HL-60 (cell line): Measurements from ENCODE around the gene SLC22A24.

Experiments used
- DNase-seq, 2 experiments: peaks; one replicate each; pipeline ENCODE4 v3.0.0-alpha.2; 2010 to 2020; ENCODE audit warnings: low read depth in 1 of 2, low spot score in 1 of 2
- H3K27ac ChIP-seq: fragments of 250-450 bp; sonication (Bioruptor Pico); replicated peaks from 2 replicates; pipeline ENCODE4 v1.5.1; 2020; ENCODE audit warnings: mild to moderate bottlenecking, moderate library complexity
- H3K27me3 ChIP-seq: fragments of 250-450 bp; sonication (Bioruptor Pico); 2 replicates; pipeline ENCODE4 v1.5.1; 2021; ENCODE audit warnings: mild to moderate bottlenecking, moderate library complexity; ENCODE audit not compliant: insufficient read depth, poor library complexity, severe bottlenecking
- H3K4me3 ChIP-seq: replicated peaks from 2 replicates; pipeline ENCODE4 v1.5.1; 2011; ENCODE audit warnings: mild to moderate bottlenecking, control low read depth, low read length; ENCODE audit not compliant: insufficient read depth
- GABPA ChIP-seq: IDR thresholded peaks from 2 replicates; pipeline ENCODE4 v1.6.1; 2012; ENCODE audit warnings: low read depth
- POLR2AphosphoS5 ChIP-seq: IDR thresholded peaks from 2 replicates; pipeline ENCODE4 v1.6.1; 2012; ENCODE audit warnings: low read depth
- SPI1 ChIP-seq: IDR thresholded peaks from 2 replicates; pipeline ENCODE4 v1.6.1; 2012; ENCODE audit warnings: low read depth, mild to moderate bottlenecking, borderline replicate concordance
- long read RNA-seq: library from polyadenylated mRNA; unstranded; transcript quantifications from one replicate; pipeline ENCODE4 v2.0.0, GENCODE V29; 2020
- TF ChIP-seq, protein P1 (sequence below): IDR thresholded peaks from one replicate; pipeline ENCODE4 v1.5.1; 2011; ENCODE audit warnings: low read length, control low read depth, inconsistent platforms; ENCODE audit not compliant: insufficient read depth
- TF ChIP-seq, protein P2 (sequence below): IDR thresholded peaks from 2 replicates; pipeline ENCODE4 v1.6.1; 2012; ENCODE audit warnings: low read depth; ENCODE audit not compliant: insufficient replicate concordance

SLC22A24 gene
- long read RNA-seq: 0 reads

DNA sequence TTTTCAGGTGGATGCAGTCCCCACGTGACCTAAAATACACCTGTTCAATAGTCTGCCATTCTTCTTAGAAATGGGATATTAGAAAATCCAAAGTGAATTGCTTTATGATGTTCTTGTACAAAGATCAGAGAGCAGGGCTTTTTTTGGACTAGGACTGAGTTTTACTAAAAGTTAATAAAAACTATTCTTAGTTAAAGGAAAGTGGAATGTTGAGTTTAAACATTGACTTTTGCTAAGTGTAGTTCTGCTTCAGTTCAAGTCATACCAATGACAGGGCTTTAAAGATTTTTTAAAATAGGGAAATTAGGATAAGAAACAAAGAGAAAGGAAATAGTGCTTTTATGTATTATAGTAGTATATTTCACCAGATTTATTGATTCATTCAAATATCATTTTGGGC, at the start of gene SLC22A24:
TSS of gene SLC22A24 (minus strand) at position 101 of the 400 bp plus-strand sequence. CDS start 442 bp downstream, outside the sequence.
- no peak within 1 kb of the TSS for H3K27ac ChIP-seq
- TF ChIP-seq, protein P1, sequence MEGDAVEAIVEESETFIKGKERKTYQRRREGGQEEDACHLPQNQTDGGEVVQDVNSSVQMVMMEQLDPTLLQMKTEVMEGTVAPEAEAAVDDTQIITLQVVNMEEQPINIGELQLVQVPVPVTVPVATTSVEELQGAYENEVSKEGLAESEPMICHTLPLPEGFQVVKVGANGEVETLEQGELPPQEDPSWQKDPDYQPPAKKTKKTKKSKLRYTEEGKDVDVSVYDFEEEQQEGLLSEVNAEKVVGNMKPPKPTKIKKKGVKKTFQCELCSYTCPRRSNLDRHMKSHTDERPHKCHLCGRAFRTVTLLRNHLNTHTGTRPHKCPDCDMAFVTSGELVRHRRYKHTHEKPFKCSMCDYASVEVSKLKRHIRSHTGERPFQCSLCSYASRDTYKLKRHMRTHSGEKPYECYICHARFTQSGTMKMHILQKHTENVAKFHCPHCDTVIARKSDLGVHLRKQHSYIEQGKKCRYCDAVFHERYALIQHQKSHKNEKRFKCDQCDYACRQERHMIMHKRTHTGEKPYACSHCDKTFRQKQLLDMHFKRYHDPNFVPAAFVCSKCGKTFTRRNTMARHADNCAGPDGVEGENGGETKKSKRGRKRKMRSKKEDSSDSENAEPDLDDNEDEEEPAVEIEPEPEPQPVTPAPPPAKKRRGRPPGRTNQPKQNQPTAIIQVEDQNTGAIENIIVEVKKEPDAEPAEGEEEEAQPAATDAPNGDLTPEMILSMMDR: no peak
- TF ChIP-seq SPI1: no peak
- H3K4me3 ChIP-seq: no peak within 1 kb of the TSS
- H3K27me3 ChIP-seq: peaks cover under 1% of the 10 kb centered on the region
- no peak for DNase-seq

DNA sequence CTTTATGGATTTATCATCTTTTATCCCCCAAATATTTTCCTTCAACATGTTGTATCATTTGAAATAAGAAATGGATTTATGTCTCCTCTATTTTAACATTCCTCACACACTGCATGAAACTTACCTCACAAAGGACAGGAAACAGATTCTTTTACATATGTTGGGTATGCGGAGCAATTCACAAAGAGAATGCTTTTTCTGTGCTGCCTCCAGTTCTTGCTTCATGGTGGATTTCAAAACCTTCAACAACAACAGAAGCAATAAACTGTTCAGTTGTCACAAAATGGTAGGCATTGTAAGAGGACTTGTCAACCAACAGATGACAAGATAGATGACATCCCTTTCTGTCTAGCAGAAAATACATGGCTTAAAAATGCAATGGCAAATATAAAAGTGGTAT, 36.5 kb upstream of the SLC22A24 start:
- DNase-seq: no peak
- TF ChIP-seq GABPA (no peak), SPI1 (no peak), POLR2AphosphoS5 (no peak)
- TF ChIP-seq, protein P2, sequence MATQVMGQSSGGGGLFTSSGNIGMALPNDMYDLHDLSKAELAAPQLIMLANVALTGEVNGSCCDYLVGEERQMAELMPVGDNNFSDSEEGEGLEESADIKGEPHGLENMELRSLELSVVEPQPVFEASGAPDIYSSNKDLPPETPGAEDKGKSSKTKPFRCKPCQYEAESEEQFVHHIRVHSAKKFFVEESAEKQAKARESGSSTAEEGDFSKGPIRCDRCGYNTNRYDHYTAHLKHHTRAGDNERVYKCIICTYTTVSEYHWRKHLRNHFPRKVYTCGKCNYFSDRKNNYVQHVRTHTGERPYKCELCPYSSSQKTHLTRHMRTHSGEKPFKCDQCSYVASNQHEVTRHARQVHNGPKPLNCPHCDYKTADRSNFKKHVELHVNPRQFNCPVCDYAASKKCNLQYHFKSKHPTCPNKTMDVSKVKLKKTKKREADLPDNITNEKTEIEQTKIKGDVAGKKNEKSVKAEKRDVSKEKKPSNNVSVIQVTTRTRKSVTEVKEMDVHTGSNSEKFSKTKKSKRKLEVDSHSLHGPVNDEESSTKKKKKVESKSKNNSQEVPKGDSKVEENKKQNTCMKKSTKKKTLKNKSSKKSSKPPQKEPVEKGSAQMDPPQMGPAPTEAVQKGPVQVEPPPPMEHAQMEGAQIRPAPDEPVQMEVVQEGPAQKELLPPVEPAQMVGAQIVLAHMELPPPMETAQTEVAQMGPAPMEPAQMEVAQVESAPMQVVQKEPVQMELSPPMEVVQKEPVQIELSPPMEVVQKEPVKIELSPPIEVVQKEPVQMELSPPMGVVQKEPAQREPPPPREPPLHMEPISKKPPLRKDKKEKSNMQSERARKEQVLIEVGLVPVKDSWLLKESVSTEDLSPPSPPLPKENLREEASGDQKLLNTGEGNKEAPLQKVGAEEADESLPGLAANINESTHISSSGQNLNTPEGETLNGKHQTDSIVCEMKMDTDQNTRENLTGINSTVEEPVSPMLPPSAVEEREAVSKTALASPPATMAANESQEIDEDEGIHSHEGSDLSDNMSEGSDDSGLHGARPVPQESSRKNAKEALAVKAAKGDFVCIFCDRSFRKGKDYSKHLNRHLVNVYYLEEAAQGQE: no peak
- TF ChIP-seq, protein P1: no peak
- no peak overlapping the region for H3K27ac ChIP-seq

GRCh38 chr11:63179432-63180041, 35.5 kb upstream of the SLC22A24 start:
- Histone ChIP-seq H3K27me3 (no peaks in the 10 kb centered on the region), H3K4me3 (no peak overlapping the region), H3K27ac (no peak overlapping the region)
- TF ChIP-seq, protein P2: no peak
- TF ChIP-seq GABPA: no peak
- TF ChIP-seq, protein P1: no peak
- no peak for TF ChIP-seq POLR2AphosphoS5
- no peak for TF ChIP-seq SPI1
- no peak for DNase-seq

More for the DNA sequence above, 36.5 kb upstream of the SLC22A24 start:
- Histone ChIP-seq H3K4me3 (no peak overlapping the region), H3K27me3 (no peaks in the 10 kb centered on the region)

GRCh38 chr11:63177872-63178271, 33.9 kb upstream of the SLC22A24 start:
- no peak for TF ChIP-seq POLR2AphosphoS5
- no peak for TF ChIP-seq GABPA
- TF ChIP-seq, protein P2: no peak
- TF ChIP-seq, protein P1: no peak
- TF ChIP-seq SPI1: no peak
- DNase-seq: no peak
- no peak overlapping the region for H3K27ac ChIP-seq
- no peak overlapping the region for H3K4me3 ChIP-seq
- no peaks in the 10 kb centered on the region for H3K27me3 ChIP-seq
